ENCODE measurements around the gene RAPGEF4.

RAPGEF4 gene

GRCh38 chr2:172896661-172897081 lies 161.0 kb downstream of the RAPGEF4 start:
- Histone ChIP-seq H3K27ac (no peak overlapping the region), H3K4me1 (ENCODE audit: control insufficient read depth in 1 of 2, insufficient read depth in 1 of 2, low read depth in 1 of 2, low read length in 1 of 2) (no peaks in the 10 kb centered on the region), H3K27me3 (peaks cover 76% of the 10 kb centered on the region), H3K36me3 (no peaks in the 10 kb centered on the region), H3K4me3 (ENCODE audit: low read depth in 1 of 2, low read length in 1 of 2) (no peak overlapping the region), H3K9me3 (no peaks in the 10 kb centered on the region)
- TF ChIP-seq, protein P1, sequence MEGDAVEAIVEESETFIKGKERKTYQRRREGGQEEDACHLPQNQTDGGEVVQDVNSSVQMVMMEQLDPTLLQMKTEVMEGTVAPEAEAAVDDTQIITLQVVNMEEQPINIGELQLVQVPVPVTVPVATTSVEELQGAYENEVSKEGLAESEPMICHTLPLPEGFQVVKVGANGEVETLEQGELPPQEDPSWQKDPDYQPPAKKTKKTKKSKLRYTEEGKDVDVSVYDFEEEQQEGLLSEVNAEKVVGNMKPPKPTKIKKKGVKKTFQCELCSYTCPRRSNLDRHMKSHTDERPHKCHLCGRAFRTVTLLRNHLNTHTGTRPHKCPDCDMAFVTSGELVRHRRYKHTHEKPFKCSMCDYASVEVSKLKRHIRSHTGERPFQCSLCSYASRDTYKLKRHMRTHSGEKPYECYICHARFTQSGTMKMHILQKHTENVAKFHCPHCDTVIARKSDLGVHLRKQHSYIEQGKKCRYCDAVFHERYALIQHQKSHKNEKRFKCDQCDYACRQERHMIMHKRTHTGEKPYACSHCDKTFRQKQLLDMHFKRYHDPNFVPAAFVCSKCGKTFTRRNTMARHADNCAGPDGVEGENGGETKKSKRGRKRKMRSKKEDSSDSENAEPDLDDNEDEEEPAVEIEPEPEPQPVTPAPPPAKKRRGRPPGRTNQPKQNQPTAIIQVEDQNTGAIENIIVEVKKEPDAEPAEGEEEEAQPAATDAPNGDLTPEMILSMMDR (IDR thresholded peaks at IDR 0.05), result no peak

DNA sequence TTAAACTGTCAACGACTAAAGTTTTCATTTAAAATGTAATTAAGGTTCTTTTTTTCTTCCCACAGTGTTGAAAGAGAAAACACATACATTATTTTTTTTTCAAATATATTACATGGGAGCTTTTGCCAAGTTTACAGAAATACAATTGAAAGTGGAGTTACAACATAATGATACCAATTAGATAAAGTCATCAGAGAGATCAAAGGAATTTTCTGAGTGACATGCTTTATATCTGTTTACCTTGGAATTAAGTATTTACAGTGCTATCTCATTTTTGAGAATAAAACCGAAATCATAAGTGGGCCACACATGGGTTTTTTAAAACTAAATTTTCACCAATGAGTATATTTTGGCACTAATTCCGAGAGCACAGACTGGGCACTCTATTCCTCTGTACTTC lies 165.2 kb downstream of the RAPGEF4 start:
- Histone ChIP-seq H3K27me3 (peaks cover 35% of the 10 kb centered on the region), H3K4me1 (ENCODE audit: control insufficient read depth in 1 of 2, insufficient read depth in 1 of 2, low read depth in 1 of 2, low read length in 1 of 2) (no peaks in the 10 kb centered on the region), H3K4me3 (ENCODE audit: low read depth in 1 of 2, low read length in 1 of 2) (no peak overlapping the region), H3K9me3 (no peaks in the 10 kb centered on the region), H3K27ac (no peak overlapping the region), H3K36me3 (no peaks in the 10 kb centered on the region)
- TF ChIP-seq, protein P1 (IDR thresholded peaks at IDR 0.05), result no peak

DNA sequence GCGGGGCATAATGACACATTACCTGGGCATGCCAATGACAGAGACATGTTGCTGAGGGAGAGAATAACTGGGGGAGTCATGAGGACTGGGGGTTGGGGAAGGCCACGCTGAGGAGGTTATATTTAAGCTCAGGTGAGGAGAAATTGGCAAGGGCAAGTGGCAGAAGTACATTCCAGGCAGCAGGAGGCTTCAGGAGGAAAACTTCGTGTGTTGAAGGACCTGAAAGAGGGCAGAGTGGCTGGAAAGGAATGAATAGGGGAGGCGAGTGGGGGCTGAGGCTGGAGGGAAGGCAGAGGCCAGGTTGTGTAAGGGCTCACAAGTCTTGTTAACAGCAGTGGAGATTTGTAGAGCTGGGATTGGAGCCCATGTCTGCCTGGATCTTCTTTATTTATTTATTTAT lies 166.3 kb downstream of the RAPGEF4 start:
- Histone ChIP-seq H3K4me1 (ENCODE audit: control insufficient read depth in 1 of 2, insufficient read depth in 1 of 2, low read depth in 1 of 2, low read length in 1 of 2) (no peaks in the 10 kb centered on the region), H3K36me3 (no peaks in the 10 kb centered on the region), H3K27me3 (peaks cover 27% of the 10 kb centered on the region), H3K4me3 (ENCODE audit: low read depth in 1 of 2, low read length in 1 of 2) (no peak overlapping the region), H3K27ac (no peak overlapping the region), H3K9me3 (no peaks in the 10 kb centered on the region)
- TF ChIP-seq, protein P1 (IDR thresholded peaks at IDR 0.05), result no peak

DNA sequence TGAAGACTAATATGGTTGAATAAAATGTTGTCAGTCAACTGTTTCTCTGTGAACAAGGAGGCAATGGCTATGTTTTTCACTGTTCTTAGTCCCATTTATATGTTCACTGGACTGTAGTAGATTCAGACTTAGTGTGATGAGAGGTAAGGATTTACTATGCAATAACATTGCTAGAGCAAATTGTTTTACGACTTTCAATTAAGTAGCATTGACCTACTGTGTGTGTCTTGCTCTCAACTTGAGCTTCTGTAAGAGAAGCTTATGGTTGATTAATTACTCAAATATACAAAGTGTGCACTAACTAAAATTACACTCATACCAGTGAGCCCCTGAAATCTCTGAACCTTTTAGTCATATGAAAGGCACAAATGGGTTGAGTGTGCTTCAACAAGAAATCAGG lies 168.6 kb downstream of the RAPGEF4 start:
- Histone ChIP-seq H3K27ac (no peak overlapping the region), H3K27me3 (peaks cover 11% of the 10 kb centered on the region), H3K4me1 (ENCODE audit: control insufficient read depth in 1 of 2, insufficient read depth in 1 of 2, low read depth in 1 of 2, low read length in 1 of 2) (no peaks in the 10 kb centered on the region), H3K36me3 (no peaks in the 10 kb centered on the region), H3K4me3 (ENCODE audit: low read depth in 1 of 2, low read length in 1 of 2) (no peak overlapping the region), H3K9me3 (no peaks in the 10 kb centered on the region)
- TF ChIP-seq, protein P1 (IDR thresholded peaks at IDR 0.05), result no peak

DNA sequence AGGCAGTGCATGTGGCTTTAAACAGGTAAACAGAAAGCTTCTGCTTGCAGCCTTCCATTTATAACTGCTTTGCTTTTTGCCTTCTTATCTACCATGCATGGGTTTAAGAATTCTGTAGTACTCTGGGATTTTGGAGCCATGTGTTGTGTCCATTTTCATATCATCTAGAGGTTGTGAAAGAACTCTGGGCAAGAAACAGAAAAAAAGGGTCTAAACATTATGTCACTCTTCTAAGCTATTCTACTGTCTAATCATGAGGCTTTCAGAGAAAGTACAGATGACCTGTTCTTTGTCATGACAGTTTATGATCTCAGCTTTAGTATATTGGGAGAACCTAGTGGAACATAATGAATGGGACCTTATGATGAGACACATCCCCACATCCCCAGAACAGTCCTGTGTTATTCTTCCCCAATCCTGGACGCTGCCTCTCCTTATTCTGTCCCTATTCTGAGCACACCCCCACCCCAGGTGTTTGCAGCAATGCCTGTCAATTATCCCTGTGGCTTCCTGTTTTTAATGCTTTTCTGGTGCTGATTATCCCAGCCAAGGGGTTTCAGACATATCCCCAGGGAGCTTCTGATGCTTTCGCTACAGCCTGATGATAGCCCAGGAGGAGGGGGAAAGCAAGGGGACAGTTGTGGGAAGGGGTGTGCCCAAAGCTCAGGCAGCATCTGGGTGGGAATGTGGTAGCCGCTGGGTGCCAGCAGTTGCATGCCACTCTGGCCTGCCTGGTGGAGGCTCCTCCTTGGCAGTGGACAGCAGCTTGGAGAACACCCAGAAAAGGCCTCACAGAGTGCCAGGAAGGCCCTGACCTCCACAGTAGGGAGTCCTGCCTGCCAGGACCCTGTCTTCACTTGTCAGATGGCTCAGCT lies 170.5 kb downstream of the RAPGEF4 start:
- H3K9me3 ChIP-seq, result no peaks in the 10 kb centered on the region
- no peaks in the 10 kb centered on the region for H3K4me1 ChIP-seq (ENCODE audit: control insufficient read depth in 1 of 2, insufficient read depth in 1 of 2, low read depth in 1 of 2, low read length in 1 of 2)
- H3K36me3 ChIP-seq, result no peaks in the 10 kb centered on the region
- H3K4me3 ChIP-seq (ENCODE audit: low read depth in 1 of 2, low read length in 1 of 2), result no peak overlapping the region
- no peaks in the 10 kb centered on the region for H3K27me3 ChIP-seq
- H3K27ac ChIP-seq, result no peak overlapping the region
- TF ChIP-seq, protein P1 (IDR thresholded peaks at IDR 0.05), result no peak
